HG02840 (cell line): ENCODE results near the gene COL27A1.
"Not testable (repeated sequence)": the region's sequence is repeated elsewhere in the genome, so short reads cannot be mapped to it uniquely, and the experiment has no call there.

Experiments
- ATAC-seq: cut with Tn5 transposase; IDR thresholded peaks from one replicate; pipeline ENCODE4 v1.9.1; 2021; ENCODE audit warnings: mild to moderate bottlenecking, moderate library complexity, moderate number of reproducible peaks; ENCODE audit not compliant: unreplicated experiment, low FRiP score

The COL27A1 gene

GRCh38 chr9:114179516-114179915 is 24.2 kb downstream of the COL27A1 start:
- ATAC-seq: no peak

- ATAC-seq: no peak
These were observed 25.6 kb downstream of the COL27A1 start for GRCh38 chr9:114180696-114181606.

DNA sequence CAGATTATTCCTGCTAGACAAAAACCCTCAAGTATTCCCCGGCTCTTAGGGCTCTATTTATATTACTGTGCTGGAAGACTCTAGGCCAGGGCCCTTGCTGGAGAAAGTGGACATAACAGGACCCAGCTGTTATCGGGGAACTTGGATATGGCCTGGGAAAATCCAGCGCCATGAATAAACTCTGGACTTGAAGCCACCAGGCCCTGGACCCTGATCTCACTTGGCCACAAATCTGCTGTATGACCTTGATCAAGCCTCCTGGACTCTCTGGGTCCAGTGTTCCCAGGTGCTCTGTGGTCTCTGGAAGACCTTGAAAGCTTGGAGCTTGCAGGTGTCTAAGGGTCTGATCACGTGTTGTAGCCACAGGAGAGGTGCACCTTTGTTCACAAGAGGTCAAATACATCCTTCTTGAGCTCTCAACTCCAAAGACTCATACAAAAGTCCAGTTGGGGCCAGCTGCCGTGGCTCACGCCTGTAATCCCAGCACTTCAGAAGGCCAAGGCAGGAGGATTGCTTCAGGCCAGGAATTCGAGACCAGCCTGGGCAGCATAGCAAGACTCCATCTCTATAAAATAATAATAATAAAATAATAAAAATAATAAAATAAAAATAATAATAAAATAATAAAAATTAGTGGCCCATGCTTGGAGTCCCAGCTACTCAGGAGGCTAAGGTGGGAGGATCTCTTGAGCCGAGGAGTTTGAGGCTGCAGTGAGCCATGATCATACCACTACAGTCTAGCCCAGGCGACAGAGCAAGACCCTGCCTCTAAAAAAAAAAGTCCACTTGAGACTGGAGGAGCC is 26.5 kb downstream of the COL27A1 start:
- no peak for ATAC-seq

DNA sequence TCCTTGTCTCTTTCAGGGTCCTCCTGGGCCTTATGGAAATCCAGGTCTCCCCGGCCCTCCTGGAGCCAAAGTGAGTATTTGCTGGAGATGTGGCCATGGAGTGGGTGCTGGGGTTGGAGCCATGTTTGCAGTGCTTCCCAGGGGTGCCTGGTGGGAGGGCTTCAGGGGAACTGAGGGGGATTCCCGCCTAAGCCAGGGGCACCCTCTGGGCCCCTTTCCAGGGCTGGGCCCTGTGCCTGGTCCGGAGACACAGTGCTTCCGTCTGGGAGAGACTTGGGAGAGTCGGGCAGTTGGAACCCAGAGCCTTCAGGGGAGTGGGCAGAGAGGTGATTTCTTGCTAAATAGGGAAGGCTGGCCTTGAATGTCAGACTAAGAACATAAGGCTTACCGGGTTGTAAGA is 27.7 kb downstream of the COL27A1 start:
- ATAC-seq: no peak

- ATAC-seq: no peak
These were observed 28.7 kb downstream of the COL27A1 start for GRCh38 chr9:114184071-114184470.

- no peak for ATAC-seq
These were observed 29.5 kb downstream of the COL27A1 start for GRCh38 chr9:114184866-114185265.

DNA sequence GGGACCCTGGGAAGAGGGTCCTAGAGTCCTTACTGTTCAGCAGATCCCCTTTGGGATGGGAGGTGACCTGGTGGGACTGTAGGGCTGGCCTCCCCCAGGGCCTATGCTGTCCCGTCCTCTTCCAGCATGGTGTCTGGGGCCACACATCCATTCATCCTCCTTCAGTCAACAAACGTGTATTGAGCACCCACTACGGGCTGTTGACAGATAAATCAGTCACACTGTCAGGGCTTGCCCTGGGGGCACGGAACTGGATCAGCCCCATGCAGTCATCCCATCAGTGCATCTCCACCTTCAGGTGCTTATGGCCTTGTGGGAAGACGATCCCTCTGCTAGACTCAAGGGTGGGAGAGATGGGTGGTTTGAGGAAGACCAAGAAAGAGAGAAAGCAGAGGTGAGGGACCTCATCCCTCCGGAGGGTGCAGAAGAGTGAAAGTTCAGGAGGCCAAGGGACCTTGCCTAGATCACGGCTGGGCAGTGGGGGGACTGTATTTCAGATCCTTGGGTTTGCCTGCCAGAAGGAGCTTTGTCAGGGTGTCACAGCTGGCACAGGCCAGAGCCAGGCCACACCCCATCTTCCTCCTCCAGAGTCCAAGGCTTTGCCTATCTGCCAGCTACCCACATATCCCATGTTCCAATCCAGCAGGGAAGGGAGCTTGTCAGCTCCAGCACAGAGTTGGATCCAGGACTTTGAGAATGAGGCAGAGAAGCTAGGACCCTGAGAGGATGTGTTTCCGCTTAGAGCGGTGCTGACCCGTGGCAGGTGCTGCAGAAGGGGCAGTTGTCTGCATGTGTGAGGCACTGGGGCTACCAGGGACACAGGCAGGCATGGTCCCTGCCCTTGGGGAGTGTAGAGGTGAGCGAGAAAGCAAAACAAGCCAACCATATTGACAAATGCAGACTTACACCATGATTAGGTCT is 30.5 kb downstream of the COL27A1 start:
- no peak for ATAC-seq

GRCh38 chr9:114186605-114187289 is 31.4 kb downstream of the COL27A1 start:
- no peak for ATAC-seq

DNA sequence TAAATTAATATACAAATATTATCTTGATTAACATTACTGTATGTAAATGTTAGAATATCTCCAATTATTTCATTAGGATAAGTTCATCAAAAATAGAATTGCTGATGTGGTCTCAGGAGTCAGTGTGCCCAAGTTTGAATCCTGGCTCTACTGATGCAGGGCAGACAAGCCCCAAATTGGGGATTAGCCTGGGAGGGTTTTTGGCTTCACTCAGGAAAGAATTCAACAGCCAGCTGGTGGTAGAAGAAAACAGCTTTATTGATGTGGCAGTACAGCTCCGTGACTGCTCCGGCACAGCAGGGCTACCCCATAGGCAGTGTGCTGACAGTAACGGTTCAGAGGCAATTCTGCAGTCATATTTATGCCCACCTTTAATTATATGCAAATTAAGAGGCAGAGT is 32.5 kb downstream of the COL27A1 start:
- no peak for ATAC-seq

GRCh38 chr9:114189823-114190562 is 34.7 kb downstream of the COL27A1 start:
- ATAC-seq: no peak

- ATAC-seq: no peak
These were observed 35.2 kb downstream of the COL27A1 start for GRCh38 chr9:114190563-114190905.

DNA sequence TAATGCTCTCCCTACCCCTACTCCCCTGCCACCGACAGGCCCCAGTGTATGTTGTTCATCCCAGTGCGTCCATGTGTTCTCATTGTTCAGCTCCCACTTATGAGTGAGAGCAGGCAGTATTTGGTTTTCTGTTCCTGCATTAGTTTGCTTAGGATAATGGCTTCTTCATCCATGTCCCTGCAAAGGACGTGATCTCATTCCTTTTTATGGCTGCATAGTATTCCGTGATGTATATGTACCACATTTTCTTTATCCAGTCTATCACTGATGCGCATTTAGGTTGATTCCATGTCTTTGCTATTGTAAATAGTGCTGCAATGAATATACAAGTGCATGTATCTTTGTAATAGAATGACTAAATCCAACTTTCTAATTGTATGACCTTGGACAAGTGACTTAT is 36.1 kb downstream of the COL27A1 start:
- ATAC-seq: not testable (repeated sequence)

DNA sequence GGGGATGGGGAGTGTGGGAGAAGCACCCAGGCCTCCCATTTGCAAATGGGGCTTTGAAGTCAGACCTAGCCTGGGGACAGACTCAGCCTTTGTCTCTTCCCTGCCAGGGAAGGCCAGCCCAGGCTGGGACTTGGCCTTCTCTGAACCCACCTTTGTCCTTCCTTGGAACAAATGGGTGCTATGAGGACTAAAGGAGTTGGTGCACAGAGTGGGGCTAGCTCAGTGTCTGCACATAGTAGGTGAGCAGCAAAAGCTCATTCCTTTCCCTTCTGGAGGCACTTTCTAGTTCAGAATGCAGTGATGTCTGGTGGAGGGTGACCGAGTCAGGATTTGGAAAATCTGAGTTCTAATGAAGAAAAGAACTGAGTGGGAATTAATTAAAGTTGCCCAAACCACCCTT is 37.2 kb downstream of the COL27A1 start:
- ATAC-seq: no peak

GRCh38 chr9:114193090-114193489 is 37.8 kb downstream of the COL27A1 start:
- ATAC-seq: no peak

- no peak for ATAC-seq
These were observed 40.8 kb downstream of the COL27A1 start for GRCh38 chr9:114196117-114196516.

DNA sequence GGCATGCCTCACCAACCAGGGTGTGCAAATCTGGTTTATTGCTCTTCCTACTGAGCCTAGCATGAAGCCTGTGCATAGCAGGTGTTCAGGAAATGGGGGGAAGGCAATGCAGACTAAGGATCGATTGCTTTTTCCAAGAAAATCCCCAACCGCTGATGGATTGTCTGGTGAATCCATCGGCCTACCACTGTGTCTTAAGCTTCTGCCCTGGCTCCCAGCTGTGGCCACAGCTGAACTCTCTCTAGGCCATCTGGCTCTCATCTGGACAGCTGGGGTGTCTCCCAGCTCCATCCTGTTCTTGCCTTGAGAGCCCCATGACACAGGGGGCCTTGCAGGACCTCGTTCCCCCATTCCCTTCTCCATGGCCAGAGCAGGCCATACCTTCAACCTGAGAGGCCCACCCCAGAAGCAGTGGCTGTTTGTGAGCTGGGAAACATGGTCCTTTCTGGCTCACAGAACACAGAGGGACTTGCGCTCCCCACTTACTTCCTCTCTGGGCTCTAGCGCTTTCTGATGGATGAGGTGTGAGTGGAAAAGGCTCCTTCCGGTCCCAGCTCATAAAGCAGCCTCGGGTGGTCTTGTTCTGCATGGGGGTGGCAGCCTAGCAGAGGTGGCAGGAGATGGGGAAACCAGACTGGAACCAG is 41.8 kb downstream of the COL27A1 start:
- ATAC-seq: no peak

DNA sequence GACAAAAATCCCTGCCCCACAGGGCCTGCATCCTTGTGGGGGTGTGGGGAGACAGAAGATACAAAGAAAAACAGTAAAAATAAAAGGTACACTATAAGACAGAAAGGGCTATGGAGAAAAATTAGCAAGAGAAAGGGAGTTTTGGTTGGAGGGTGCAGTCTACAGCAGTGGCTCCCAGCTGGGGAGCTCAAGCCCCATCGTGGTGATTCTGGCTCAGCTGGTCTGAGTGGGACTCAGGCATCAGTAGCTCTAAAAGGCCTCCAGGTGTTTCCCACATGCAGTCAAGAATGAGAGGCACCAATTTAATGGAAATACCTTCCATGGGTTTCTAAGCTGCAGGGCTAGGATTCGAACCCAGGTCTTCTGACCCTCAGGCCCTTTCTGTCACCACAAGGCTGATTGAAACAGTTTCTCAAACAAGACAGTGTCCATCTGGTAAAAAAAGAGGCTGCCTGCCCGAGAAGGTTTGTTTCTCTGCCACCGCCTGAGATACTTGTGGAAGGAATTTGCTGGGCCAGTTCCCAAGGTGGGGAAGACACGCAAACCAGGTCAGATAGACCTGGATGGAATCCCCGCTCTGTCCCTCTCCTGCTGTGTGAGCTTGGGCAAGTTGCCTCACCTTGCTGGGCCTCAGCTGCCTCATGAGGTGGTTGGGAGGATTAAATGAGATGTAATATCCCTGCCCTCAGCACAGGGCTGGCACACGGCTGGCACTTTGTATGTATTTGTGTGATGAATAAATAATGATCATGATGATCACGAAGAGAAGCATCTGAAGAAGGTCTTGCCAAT is 43.1 kb downstream of the COL27A1 start:
- ATAC-seq: no peak

- ATAC-seq: no peak
These were observed 45.5 kb downstream of the COL27A1 start for GRCh38 chr9:114200721-114201300.
